ENCODE measurements around the gene DDIT3.
"Not testable (repeated sequence)": the region's sequence is repeated elsewhere in the genome, so short reads cannot be mapped to it uniquely, and the experiment has no call there.

DDIT3 gene

GRCh38 chr12:57511588-57512325 is 8.6 kb downstream of the DDIT3 start:
- no peak for DNase-seq

- DNase-seq, result no peak
Observed at GRCh38 chr12:57511161-57511560, 9.2 kb downstream of the DDIT3 start.

- not testable (repeated sequence) for DNase-seq
Observed at GRCh38 chr12:57507796-57508195, 12.5 kb downstream of the DDIT3 start.

GRCh38 chr12:57506541-57506940 is 13.8 kb downstream of the DDIT3 start:
- not testable (repeated sequence) for DNase-seq

- not testable (repeated sequence) for DNase-seq
Observed at GRCh38 chr12:57502311-57502969, 17.9 kb downstream of the DDIT3 start.

- DNase-seq, result no peak
Observed at GRCh38 chr12:57500213-57500612, 20.1 kb downstream of the DDIT3 start.

- DNase-seq, result no peak
Observed at GRCh38 chr12:57498571-57498970, 21.7 kb downstream of the DDIT3 start.

- peak; percentile 12 for DNase-seq
Observed at GRCh38 chr12:57498132-57498502, 22.2 kb downstream of the DDIT3 start.

- no peak for DNase-seq
Observed at GRCh38 chr12:57497223-57498131, 22.8 kb downstream of the DDIT3 start.

- DNase-seq, result no peak
Observed at GRCh38 chr12:57496822-57497221, 23.5 kb downstream of the DDIT3 start.

GRCh38 chr12:57495051-57495701 is 25.1 kb downstream of the DDIT3 start:
- DNase-seq, result not testable (repeated sequence)

- no peak for DNase-seq
Observed at GRCh38 chr12:57491393-57492280, 28.7 kb downstream of the DDIT3 start.

- DNase-seq, result no peak
Observed at GRCh38 chr12:57490126-57490525, 30.2 kb downstream of the DDIT3 start.

- DNase-seq, result no peak
Observed at GRCh38 chr12:57489157-57489641, 31.1 kb downstream of the DDIT3 start.

GRCh38 chr12:57488402-57489156 is 31.7 kb downstream of the DDIT3 start:
- no peak for DNase-seq

- peak; percentile 91 for DNase-seq
Observed at GRCh38 chr12:57487597-57488401, 32.5 kb downstream of the DDIT3 start, which contains the start of gene MARS1. Gene MARS1 (plus strand): TSS chr12:57488068. CDS start chr12:57488091, 23 bp downstream.

GRCh38 chr12:57487055-57487596 is 33.2 kb downstream of the DDIT3 start:
- DNase-seq, result no peak

- DNase-seq, result no peak
Observed at GRCh38 chr12:57485695-57486094, 34.6 kb downstream of the DDIT3 start.

- no peak for DNase-seq
Observed at GRCh38 chr12:57483466-57483865, 36.8 kb downstream of the DDIT3 start.

GRCh38 chr12:57481671-57482070 is 38.6 kb downstream of the DDIT3 start:
- no peak for DNase-seq
